ENCODE measurements around the gene C17orf107. TPM values are rescaled to one million over a fixed set of nuclear protein-coding genes. Genes with fewer than 3 reads are reported as not detected.
A peak's percentile ranks its signal among the peaks of the same experiment; 100 is the strongest.

The C17orf107 gene
- polyA plus RNA-seq, 3 donors from 2014 or later: 0.22 to 1.7 (median 1.3) TPM

DNA sequence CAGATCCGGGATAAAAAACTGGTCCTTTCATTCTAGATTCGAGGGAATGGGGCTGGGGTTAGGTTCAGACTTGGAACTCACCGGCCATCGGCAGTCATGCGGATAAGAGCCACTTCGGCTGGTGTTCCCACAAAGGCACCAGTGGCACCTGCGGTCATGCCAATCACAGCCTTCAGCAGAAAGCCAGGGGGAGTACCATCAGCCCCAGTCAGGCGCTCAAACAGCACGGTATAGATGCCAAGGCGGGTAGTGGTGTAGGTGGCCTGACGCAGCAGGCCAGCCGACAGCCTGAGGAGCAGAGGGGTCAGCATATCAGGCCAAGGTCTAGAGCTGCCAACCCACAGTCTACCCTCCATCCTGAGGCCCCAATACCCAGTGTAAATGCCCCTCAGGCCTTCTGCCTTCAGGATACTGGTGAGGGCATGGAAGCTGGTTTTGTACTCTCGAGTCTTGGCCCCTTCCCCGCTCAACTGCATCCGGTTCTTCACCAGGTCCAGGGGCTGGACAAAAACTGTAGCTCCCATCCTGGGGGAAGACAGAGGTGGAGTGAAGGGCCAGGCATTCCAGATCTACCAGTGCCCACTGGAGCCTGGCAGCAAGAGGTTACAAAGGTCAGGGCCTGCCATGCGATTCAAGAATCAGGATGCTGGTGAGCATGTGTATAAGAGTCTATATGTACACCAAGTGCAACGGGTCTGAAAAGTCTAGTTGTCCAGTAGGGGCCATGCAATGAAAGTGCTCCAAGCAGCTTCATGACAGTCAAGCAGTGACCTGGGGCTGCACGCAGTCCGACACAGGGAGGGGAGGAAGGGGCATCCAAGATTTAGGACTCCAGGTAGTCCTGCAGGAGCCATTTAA is 39.6 kb downstream of the C17orf107 start:
- H3K27me3 Mint-ChIP-seq (ENCODE audit: low read depth in 3 of 3): peaks cover 10 to 25% (median 13%) of the 10 kb centered on the region in 3 donors
- peak overlapping the region; percentile 96 to 100 (median 99) for H3K4me3 Mint-ChIP-seq
- peaks cover 67 to 70% of the 10 kb centered on the region in 2 donors for H3K4me1 Mint-ChIP-seq
- no peaks in the 10 kb centered on the region for H3K9me3 Mint-ChIP-seq
- H3K36me3 Mint-ChIP-seq: peaks cover 8 to 42% (median 22%) of the 10 kb centered on the region in 3 donors
- peak overlapping the region; percentile 79 to 95 (median 91) for H3K27ac Mint-ChIP-seq
- peak in 1 of 3 donors; percentile 8 for DNase-seq

DNA sequence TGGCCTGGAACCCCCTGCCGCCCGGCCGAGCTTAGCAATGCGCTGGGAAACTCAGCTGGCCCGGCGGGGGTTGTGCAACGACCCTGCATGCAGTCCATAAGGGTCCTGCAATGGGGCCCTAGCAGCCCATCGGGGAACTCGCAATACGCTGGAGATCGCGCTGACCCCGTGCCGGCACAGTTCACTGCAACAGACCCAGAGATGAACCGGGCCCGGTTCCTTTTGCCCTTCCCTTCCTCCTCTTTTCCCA is 40.1 kb downstream of the C17orf107 start:
- Mint-ChIP-seq H3K36me3 (peaks cover 13 to 47% (median 27%) of the 10 kb centered on the region in 3 donors), H3K4me3 (peak overlapping the region; percentile 96 to 100 (median 99)), H3K27ac (peak overlapping the region; percentile 79 to 95 (median 91)), H3K4me1 (peaks cover 67 to 70% of the 10 kb centered on the region in 2 donors), H3K9me3 (no peaks in the 10 kb centered on the region), H3K27me3 (ENCODE audit: low read depth in 3 of 3) (peaks cover 6 to 23% (median 13%) of the 10 kb centered on the region in 3 donors)
- no peak for DNase-seq

DNA sequence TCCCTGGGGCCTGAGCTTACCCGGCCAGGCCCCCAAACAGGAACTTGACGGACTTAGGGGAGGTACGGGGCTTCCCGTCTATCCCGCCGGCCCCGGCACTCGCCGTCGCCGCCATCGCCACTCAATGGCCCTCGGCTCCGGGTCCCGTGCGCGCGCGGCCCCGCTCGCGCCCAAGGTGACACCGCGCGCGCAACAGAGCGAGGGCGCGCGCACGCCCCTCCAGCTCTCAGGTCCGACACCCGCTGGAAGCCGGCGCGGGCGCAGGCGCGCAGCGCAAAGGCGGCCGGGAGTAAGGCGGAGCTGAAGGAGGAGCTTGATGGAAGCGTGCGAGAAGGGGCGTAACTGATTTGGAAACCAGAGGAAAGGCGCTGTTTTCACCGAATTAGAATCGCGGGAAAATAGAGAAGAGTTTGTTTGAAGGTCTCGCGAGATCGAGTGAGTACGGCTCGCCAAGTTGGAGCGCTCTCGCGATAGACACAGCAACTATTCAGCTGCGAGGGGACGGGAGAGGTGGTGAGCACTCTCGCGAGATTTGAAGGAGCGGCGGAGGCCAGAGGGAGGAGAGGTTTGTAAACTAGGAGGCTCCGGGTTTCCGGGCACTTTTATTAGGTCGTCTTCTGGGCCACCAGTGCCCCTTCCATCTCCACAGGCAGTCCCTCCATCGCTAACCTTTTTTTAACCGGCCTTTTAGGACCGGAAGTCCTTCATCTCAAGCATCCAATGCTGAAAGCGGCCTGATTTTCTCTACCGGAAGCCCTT is 40.6 kb downstream of the C17orf107 start, which contains the start of the genes RNF167 and SLC25A11:
RNF167 (plus strand) TSS at position 473 of the 759 bp plus-strand sequence. CDS start 642 bp downstream, outside the sequence.
SLC25A11 (minus strand) TSS at position 251 of the 759 bp plus-strand sequence; CDS start at position 115, 136 bp downstream.
- Mint-ChIP-seq H3K4me3 (peak within 1 kb of the TSS; percentile 96 to 100 (median 99)), H3K36me3 (peaks cover 15 to 51% (median 28%) of the 10 kb centered on the region in 3 donors), H3K4me1 (peaks cover 68 to 73% of the 10 kb centered on the region in 2 donors), H3K9me3 (no peaks in the 10 kb centered on the region), H3K27ac (peak within 1 kb of the TSS; percentile 93 to 98 (median 95)), H3K27me3 (ENCODE audit: low read depth in 3 of 3) (peaks cover 5 to 24% (median 13%) of the 10 kb centered on the region in 3 donors)
- peak; percentile 97 to 99 (median 99) for DNase-seq

DNA sequence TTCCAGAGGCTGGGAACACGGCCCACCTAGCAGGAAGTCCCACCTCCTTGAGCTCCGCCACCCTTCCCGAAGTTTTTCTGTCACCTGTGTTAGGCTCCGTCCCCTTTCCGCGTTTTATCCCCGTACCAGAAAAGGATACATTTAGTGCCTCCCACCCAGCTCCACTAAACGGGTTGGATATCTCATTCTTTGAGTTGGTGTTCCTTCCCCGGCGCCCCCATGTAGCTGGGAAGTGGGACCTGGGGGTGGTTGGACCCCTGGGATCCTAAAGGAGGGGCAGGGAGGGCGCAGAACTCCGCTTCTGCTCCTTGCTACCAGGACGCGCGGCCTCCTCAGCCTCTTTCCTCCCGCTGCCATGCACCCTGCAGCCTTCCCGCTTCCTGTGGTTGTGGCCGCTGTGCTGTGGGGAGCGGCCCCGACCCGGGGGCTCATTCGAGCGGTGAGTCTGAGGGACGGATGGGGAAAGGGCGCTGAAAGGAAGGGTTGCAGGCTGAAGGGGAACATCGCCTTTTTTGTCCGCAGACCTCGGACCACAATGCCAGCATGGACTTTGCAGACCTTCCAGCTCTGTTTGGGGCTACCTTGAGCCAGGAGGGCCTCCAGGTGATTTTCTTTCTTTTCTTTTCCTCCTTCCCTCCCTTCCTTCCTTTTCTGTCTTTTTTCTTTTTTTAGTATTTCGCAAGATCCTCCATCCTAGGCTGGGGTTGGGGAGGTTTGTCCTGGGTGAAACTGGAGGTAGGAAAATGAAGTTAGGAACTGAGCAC is 41.4 kb downstream of the C17orf107 start:
- Mint-ChIP-seq H3K4me1 (peaks cover 72 to 77% of the 10 kb centered on the region in 2 donors), H3K27ac (peak overlapping the region; percentile 93 to 98 (median 95)), H3K27me3 (ENCODE audit: low read depth in 3 of 3) (peaks cover 8 to 32% (median 19%) of the 10 kb centered on the region in 3 donors), H3K36me3 (peaks cover 22 to 59% (median 35%) of the 10 kb centered on the region in 3 donors), H3K9me3 (no peaks in the 10 kb centered on the region), H3K4me3 (peak overlapping the region; percentile 96 to 100 (median 99))
- peak; percentile 25 to 39 (median 37) for DNase-seq

DNA sequence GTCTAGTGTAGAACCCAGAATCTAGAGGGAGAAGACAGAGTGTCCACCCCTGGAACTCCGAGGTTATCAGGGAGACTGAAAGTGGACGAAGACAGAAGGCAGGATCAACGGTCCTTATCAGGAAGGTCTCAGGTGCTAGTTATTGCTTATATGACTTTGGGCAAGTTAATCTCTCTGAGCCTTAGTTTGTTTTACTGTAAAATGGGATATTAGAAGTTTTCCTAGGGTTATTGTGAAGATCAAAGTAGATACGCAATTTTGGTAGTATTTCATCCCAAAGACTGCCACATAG is 41.9 kb downstream of the C17orf107 start:
- no peaks in the 10 kb centered on the region for H3K9me3 Mint-ChIP-seq
- peak overlapping the region; percentile 93 to 98 (median 95) for H3K27ac Mint-ChIP-seq
- H3K36me3 Mint-ChIP-seq: peaks cover 24 to 59% (median 35%) of the 10 kb centered on the region in 3 donors
- H3K27me3 Mint-ChIP-seq (ENCODE audit: low read depth in 3 of 3): peaks cover 8 to 37% (median 20%) of the 10 kb centered on the region in 3 donors
- peaks cover 70 to 77% of the 10 kb centered on the region in 2 donors for H3K4me1 Mint-ChIP-seq
- peak overlapping the region; percentile 96 to 100 (median 99) for H3K4me3 Mint-ChIP-seq
- no peak for DNase-seq

DNA sequence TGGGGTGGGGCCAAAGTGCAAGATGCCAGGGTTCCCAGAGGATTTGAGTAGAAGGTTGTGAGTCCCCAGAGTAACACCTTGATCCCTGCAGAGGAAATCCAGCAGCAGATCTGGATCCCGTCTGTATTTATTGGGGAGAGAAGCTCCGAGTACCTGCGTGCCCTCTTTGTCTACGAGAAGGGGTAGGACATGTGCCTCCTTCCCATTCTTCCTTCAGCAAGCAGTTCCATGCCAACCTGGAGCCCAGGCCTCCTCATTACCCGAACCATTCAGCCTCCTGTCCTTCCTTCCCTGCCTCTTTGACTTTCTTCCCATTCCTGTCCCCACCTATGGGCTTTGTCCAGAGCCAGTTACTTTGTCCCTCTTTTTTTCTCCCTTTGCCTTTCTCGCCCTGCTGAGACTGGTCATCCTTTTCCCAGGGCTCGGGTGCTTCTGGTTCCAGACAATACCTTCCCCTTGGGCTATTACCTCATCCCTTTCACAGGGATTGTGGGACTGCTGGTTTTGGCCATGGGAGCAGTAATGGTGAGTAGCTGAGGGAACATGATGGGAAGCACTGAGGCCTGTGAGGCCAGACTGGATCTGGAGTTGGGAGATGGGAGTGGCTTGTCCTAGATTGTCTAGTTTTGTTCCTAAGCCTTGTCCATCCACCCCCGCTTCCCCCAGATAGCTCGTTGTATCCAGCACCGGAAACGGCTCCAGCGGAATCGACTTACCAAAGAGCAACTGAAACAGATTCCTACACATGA is 43.6 kb downstream of the C17orf107 start:
- H3K4me3 Mint-ChIP-seq: peak overlapping the region; percentile 55 to 100 (median 99)

DNA sequence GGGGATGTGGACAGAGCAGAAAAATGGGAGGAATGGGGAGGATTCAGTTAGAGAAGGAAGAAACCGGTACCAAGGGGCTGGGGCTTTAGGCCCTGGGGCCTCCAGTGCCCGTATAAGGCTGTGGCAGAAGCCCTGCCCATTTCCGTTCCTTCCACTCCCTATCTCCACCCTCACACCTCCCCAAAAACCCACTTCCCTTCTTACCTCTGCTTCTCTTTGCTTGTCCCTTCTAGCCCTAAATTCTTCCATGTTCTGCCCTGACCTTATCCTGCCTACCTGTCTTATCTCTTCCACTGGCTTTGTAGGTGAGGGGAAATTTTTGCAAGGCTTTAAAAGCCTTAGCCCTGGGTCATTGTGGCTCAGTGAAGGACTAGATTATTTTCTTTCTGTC is 44.8 kb downstream of the C17orf107 start:
- peak; percentile 52 to 59 (median 57) for DNase-seq
- peaks cover 32 to 55% (median 43%) of the 10 kb centered on the region in 3 donors for H3K36me3 Mint-ChIP-seq
- peaks cover 20 to 60% (median 36%) of the 10 kb centered on the region in 3 donors for H3K27me3 Mint-ChIP-seq (ENCODE audit: low read depth in 3 of 3)
- H3K4me3 Mint-ChIP-seq: peak overlapping the region; percentile 96 to 100 (median 99)
- peaks cover 0 to 2% (median 0%) of the 10 kb centered on the region in 6 donors for H3K9me3 Mint-ChIP-seq
- H3K4me1 Mint-ChIP-seq: peaks cover 65 to 76% of the 10 kb centered on the region in 2 donors
- H3K27ac Mint-ChIP-seq: peak overlapping the region; percentile 95 to 97 (median 95)

More for the DNA sequence above, 43.6 kb downstream of the C17orf107 start:
- H3K27me3 Mint-ChIP-seq (ENCODE audit: low read depth in 3 of 3): peaks cover 17 to 51% (median 34%) of the 10 kb centered on the region in 3 donors
- DNase-seq: no peak
- peaks cover 77 to 85% of the 10 kb centered on the region in 2 donors for H3K4me1 Mint-ChIP-seq
- no peaks in the 10 kb centered on the region for H3K9me3 Mint-ChIP-seq
- peaks cover 32 to 55% (median 43%) of the 10 kb centered on the region in 3 donors for H3K36me3 Mint-ChIP-seq
- H3K27ac Mint-ChIP-seq: peak overlapping the region; percentile 93 to 98 (median 95)

DNA sequence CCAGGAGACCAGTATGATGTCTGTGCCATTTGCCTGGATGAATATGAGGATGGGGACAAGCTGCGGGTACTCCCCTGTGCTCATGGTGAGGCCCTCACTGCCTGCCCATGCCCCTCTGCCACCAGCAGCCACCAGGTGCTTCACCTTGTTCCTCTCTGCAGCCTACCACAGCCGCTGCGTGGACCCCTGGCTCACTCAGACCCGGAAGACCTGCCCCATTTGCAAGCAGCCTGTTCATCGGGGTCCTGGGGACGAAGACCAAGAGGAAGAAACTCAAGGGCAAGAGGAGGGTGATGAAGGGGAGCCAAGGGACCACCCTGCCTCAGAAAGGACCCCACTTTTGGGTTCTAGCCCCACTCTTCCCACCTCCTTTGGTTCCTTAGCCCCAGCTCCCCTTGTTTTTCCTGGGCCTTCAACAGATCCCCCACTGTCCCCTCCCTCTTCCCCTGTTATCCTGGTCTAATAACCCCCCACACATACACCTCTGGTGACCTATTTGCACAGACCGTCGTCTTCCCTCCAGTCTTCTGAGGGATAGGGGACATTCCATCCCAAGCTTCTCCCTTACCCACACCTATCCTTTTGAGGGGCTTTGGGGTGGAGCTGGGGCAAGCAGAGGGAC is 45.3 kb downstream of the C17orf107 start:
- Mint-ChIP-seq H3K4me3 (peak overlapping the region; percentile 96 to 100 (median 99)), H3K9me3 (peaks cover 0 to 2% (median 0%) of the 10 kb centered on the region in 6 donors), H3K4me1 (peaks cover 62 to 74% of the 10 kb centered on the region in 2 donors), H3K27ac (peak overlapping the region; percentile 95 to 97 (median 95)), H3K36me3 (peaks cover 32 to 55% (median 43%) of the 10 kb centered on the region in 3 donors), H3K27me3 (ENCODE audit: low read depth in 3 of 3) (peaks cover 20 to 61% (median 36%) of the 10 kb centered on the region in 3 donors)
- no peak for DNase-seq

DNA sequence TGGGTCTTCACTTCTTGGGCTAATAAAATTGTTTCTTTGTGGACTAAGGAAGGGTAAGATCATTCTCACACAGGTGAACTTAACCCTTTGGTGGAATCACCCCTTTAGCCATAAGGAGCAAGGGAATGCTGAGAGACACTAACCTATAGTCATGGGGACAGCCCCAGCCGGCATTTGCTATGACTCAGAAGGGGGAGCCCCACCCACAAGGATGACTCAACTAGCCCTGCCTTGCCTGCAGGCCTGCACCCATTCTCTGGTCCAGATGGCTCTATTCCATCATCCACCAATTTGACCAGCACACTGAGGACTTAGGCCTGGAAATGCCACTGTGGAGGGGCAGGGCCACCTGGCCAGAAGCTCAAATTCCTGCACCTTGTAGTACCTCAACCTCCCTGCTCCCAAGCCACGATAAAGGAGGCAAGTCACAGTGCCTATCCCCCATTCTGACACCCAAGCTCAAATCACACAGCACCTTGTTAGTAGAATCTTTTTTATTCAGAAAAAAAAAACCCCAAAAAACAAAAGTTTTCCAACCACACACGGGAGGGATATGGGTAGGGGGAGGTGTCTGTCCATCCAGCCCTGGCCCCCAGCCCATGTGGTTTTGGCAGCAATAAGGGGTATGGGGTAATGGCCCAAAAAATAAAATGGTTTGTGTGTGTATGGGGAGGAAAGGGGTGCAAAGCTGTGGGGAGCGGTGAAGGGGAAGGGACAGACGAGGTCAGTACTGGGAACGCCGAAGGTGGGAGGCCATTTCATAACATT is 46.0 kb downstream of the C17orf107 start:
- peaks cover 32 to 51% (median 39%) of the 10 kb centered on the region in 3 donors for H3K36me3 Mint-ChIP-seq
- H3K9me3 Mint-ChIP-seq: peaks cover 0 to 2% (median 0%) of the 10 kb centered on the region in 6 donors
- peaks cover 65 to 73% of the 10 kb centered on the region in 2 donors for H3K4me1 Mint-ChIP-seq
- peak overlapping the region; percentile 96 to 100 (median 99) for H3K4me3 Mint-ChIP-seq
- peaks cover 20 to 59% (median 34%) of the 10 kb centered on the region in 3 donors for H3K27me3 Mint-ChIP-seq (ENCODE audit: low read depth in 3 of 3)
- H3K27ac Mint-ChIP-seq: peak overlapping the region; percentile 95 to 97 (median 95)
- peak; percentile 62 to 66 (median 64) for DNase-seq

DNA sequence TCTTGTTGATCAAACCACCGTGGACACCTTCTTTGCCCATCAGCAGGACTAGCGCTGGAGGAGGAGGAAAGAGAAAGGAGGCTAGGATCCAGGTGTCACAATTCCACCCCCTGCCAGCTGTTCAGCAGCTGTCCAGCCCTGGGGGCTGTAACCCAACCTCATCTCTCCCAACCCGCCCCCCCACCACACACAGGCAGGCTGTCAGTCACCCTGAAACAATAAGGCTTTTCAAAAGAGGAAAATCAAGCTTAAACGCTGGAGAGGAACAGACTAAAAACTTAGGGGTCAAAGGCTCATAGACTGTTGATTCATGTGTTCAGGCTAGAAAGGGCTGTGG is 46.6 kb downstream of the C17orf107 start:
- peak overlapping the region; percentile 96 to 100 (median 99) for H3K4me3 Mint-ChIP-seq
- peaks cover 22 to 56% (median 31%) of the 10 kb centered on the region in 3 donors for H3K27me3 Mint-ChIP-seq (ENCODE audit: low read depth in 3 of 3)
- H3K9me3 Mint-ChIP-seq: peaks cover 0 to 2% (median 0%) of the 10 kb centered on the region in 6 donors

DNA sequence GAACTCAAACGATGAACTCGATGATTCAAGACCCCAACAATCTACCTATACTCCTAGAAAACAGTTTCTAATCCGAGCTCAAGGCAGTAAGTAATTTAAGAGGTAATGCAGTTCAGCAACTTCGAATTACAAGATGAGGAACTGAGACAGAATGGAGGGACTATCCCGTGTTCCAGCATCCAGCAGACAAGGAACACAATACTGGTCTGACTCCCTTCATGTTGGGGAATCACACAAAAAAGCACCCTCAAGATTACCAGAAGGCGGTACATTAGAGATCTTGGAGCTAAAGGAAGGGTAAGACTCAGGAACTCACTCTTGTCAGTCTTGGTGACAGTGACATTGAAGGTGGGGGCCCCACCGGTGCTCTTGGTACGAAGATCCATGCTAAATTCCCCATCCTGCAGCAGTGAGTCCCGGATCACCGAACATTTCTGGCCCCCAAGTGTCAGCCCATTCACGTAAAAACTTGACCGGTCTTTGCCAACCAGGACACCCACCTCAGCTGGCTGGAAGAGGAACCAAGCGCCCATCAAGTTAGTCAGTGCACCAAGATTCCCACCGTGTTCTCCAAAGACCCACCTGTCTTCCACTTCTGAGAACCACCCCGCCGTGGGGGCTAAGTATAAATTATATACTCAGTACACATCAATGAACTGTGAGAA is 47.1 kb downstream of the C17orf107 start:
- H3K4me1 Mint-ChIP-seq: peaks cover 67 to 75% of the 10 kb centered on the region in 2 donors
- H3K9me3 Mint-ChIP-seq: peaks cover 0 to 2% (median 0%) of the 10 kb centered on the region in 6 donors
- H3K36me3 Mint-ChIP-seq: peaks cover 32 to 46% (median 39%) of the 10 kb centered on the region in 3 donors
- peaks cover 22 to 51% (median 28%) of the 10 kb centered on the region in 3 donors for H3K27me3 Mint-ChIP-seq (ENCODE audit: low read depth in 3 of 3)
- H3K27ac Mint-ChIP-seq: peak overlapping the region; percentile 95 to 99 (median 96)
- no peak for DNase-seq
- peak overlapping the region; percentile 96 to 100 (median 99) for H3K4me3 Mint-ChIP-seq

More for the DNA sequence above, 46.6 kb downstream of the C17orf107 start:
- Mint-ChIP-seq H3K4me1 (peaks cover 69 to 75% of the 10 kb centered on the region in 2 donors), H3K27ac (peak overlapping the region; percentile 95 to 99 (median 96)), H3K36me3 (peaks cover 32 to 51% (median 39%) of the 10 kb centered on the region in 3 donors)
- no peak for DNase-seq
